ENCODE results near the gene TMOD3.

GRCh38 chr15:51926809-51927208 lies 97.4 kb downstream of the TMOD3 start:
- no peak for TF ChIP-seq CTCF (IDR thresholded peaks at IDR 0.05; ENCODE audit: extremely low read depth in 1 of 2, insufficient read depth in 1 of 2, low read depth in 1 of 2, low read length in 2 of 2)
- no peak for TF ChIP-seq POLR2A (IDR thresholded peaks at IDR 0.05; ENCODE audit: low read depth, low read length)
- TF ChIP-seq EZH2 (IDR thresholded peaks at IDR 0.05; ENCODE audit: borderline replicate concordance, low read depth, low read length, severe bottlenecking): no peak
- no peak for TF ChIP-seq MAX (IDR thresholded peaks at IDR 0.05; ENCODE audit: insufficient read depth, insufficient read length)
- TF ChIP-seq MYC (IDR thresholded peaks at IDR 0.05; ENCODE audit: low read depth, low read length): no peak
- no peak for TF ChIP-seq GATA2 (IDR thresholded peaks at IDR 0.05; ENCODE audit: insufficient read depth, insufficient read length, low read depth, low read length)
